Heart left ventricle (tissue), 16 donors: Measurements from ENCODE around the gene PTPN11. TPM values are rescaled to one million over a fixed set of nuclear protein-coding genes. Genes with fewer than 3 reads are reported as not detected.
A peak's percentile ranks its signal among the peaks of the same experiment; 100 is the strongest.

ENCODE experiments used
- ATAC-seq, 4 donors: fragments of 200-7000 bp; cut with Tn5 transposase; one replicate each; pipeline ENCODE4 v1.9.1; 2020 to 2022; ENCODE audit warnings: moderate library complexity in 4 of 4, mild to moderate bottlenecking in 3 of 4, moderate number of reproducible peaks in 1 of 4
- DNase-seq, 5 donors: peaks; one replicate each; pipeline ENCODE4 v3.0.0-alpha.2; 2020
- H3K27ac ChIP-seq, 12 donors: fragments of 200-600 bp; sonication (generic) in 4 of 12; one replicate each; pipeline versions ENCODE4 v1.5.0 to v1.8.0; 2016 to 2022; ENCODE audit warnings: mild to moderate bottlenecking in 2 of 12
- H3K27me3 ChIP-seq, 9 donors: fragments of 200-600 bp; sonication (generic) in 2 of 9; one replicate each; pipeline versions ENCODE4 v1.5.1 to v1.8.0; 2016 to 2022; ENCODE audit warnings: mild to moderate bottlenecking in 3 of 9
- H3K36me3 ChIP-seq, 9 donors: fragments of 200-600 bp; sonication (generic) in 2 of 9; one replicate each; pipeline versions ENCODE4 v1.5.0 to v1.8.0; 2018 to 2022; ENCODE audit warnings: mild to moderate bottlenecking in 2 of 9
- H3K4me1 ChIP-seq, 12 donors: fragments of 200-600 bp; sonication (generic) in 4 of 12; one replicate each; pipeline versions ENCODE4 v1.5.0 to v1.8.0; 2016 to 2022; ENCODE audit warnings: mild to moderate bottlenecking in 3 of 12
- H3K4me3 ChIP-seq, 12 donors: fragments of 200-600 bp; sonication (generic) in 4 of 12; one replicate each; pipeline versions ENCODE4 v1.5.0 to v1.8.0; 2017 to 2022; ENCODE audit warnings: mild to moderate bottlenecking in 9 of 12, moderate library complexity in 4 of 12
- H3K9me3 ChIP-seq, 12 donors: fragments of 200-600 bp; sonication (generic) in 4 of 12; one replicate each; pipeline versions ENCODE4 v1.5.0 to v1.8.0; 2016 to 2022; ENCODE audit warnings: mild to moderate bottlenecking in 1 of 12
- POLR2A ChIP-seq, 2 donors: fragments of 450-650 bp; IDR thresholded peaks; one replicate each; pipeline ENCODE4 v1.6.1; 2017; ENCODE audit warnings: antibody characterized with exemption in 2 of 2, mild to moderate bottlenecking in 2 of 2, moderate library complexity in 2 of 2
- WGBS, 4 donors: extraction: QIAGEN DNeasy Blood & Tissue Kit in 2 of 4; methylation state at CpG; one replicate each; pipeline versions ENCODE4 v1.1.5 to v1.1.7; 2013 to 2018; 5-methylcytosine and 5-hydroxymethylcytosine counted together
- intact Hi-C, 10 donors: fragments of 100-400 bp; cut with DNase I; formaldehyde crosslinking; loops; one replicate each; pipeline versions ENCODE4 v1.11.1 to v1.14.2; 2022
- polyA plus RNA-seq, 2 donors: library from polyadenylated mRNA; stranded (reverse); fragments of 200-250 nt; gene quantifications; one replicate each; pipeline ENCODE4 v1.2.3, GENCODE V29; 2013
- total RNA-seq, 9 donors: library from RNA; depleted of rRNA in 2 of 9; stranded (reverse); fragments of >200 nt in 2 of 9; fragmentation: NEBNext Ultra II Directional in 3 of 9; extraction: Animal tissue kit (Norgen Biotek cat#: 25700) in 3 of 9; gene quantifications; one replicate each; pipeline versions ENCODE4 v1.1.0 to v1.2.4, GENCODE V29; 2016 to 2023
- TF ChIP-seq, protein P1 (sequence below), 12 donors: fragments of 200-600 bp; sonication (generic) in 4 of 12; IDR thresholded peaks; one replicate each; pipeline versions ENCODE4 v1.5.0 to v1.8.0; 2018 to 2022; ENCODE audit warnings: antibody characterized with exemption in 12 of 12, mild to moderate bottlenecking in 5 of 12
- donor health status: ischemic (EF 13 %, LVEDD 7.1; RV severe dilation, severe dysfunction).
- donor health status: healthy with polysubstance abuse.
- donor health status: DM: no; HTN: yes; CAD: no.
- donor health status: DM: no; HTN: no; CAD: no.
- donor health status: ischemic (EF 25% LVEDD 6.9; RV normal size, moderate dysfunction).
- donor health status: ischemic (EF 25% LVEDD 5.7; RV mildly dilated, moderate dysfunction).
- donor health status: healthy.
- donor health status: DM: yes; HTN: yes; CAD: no.
- donor health status: ischemic (EF 35%, LVEDD 5.7; RV mildly dilated, moderate dysfunction).
- donor health status: nonischemic (EF 11% LVEDD 7.7; RV severe dilation, severe dysfunction).
- donor health status: DM: yes; HTN: yes; CAD: no.
- donor health status: PGD.
- donor health status: ischemic (EF 29% LVEDD 5.4; RV normal size, mild dysfunction).
- donor health status: nonischemic (EF 23%, LVEDD 6.1; RV moderate dilation, normal function).

PTPN11 gene
- total and polyA plus RNA-seq, 11 donors, result 35.9 to 197 (median 130) TPM

- intact Hi-C loops, result loop anchor here in 1 of 10 donors (2.0 kb wide), 1 partner anchor 26 kb away; the partner anchor contains the start of gene HECTD4
- TF ChIP-seq, protein P1, sequence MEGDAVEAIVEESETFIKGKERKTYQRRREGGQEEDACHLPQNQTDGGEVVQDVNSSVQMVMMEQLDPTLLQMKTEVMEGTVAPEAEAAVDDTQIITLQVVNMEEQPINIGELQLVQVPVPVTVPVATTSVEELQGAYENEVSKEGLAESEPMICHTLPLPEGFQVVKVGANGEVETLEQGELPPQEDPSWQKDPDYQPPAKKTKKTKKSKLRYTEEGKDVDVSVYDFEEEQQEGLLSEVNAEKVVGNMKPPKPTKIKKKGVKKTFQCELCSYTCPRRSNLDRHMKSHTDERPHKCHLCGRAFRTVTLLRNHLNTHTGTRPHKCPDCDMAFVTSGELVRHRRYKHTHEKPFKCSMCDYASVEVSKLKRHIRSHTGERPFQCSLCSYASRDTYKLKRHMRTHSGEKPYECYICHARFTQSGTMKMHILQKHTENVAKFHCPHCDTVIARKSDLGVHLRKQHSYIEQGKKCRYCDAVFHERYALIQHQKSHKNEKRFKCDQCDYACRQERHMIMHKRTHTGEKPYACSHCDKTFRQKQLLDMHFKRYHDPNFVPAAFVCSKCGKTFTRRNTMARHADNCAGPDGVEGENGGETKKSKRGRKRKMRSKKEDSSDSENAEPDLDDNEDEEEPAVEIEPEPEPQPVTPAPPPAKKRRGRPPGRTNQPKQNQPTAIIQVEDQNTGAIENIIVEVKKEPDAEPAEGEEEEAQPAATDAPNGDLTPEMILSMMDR (IDR thresholded peaks at IDR 0.05), result no peak
- TF ChIP-seq POLR2A (IDR thresholded peaks at IDR 0.05), result no peak
- no peak for DNase-seq
- Histone ChIP-seq H3K36me3 (peaks cover 0 to 47% (median 44%) of the 10 kb centered on the region in 9 donors), H3K27me3 (no peaks in the 10 kb centered on the region), H3K27ac (peak overlapping the region; percentile 65 to 96 (median 87)), H3K4me1 (peaks cover 3 to 22% (median 14%) of the 10 kb centered on the region in 12 donors), H3K9me3 (no peaks in the 10 kb centered on the region), H3K4me3 (peak overlapping the region; percentile 58 to 92 (median 70))
- whole genome bisulfite sequencing, 4 donors, result 16 to 24% (median 20%) methylated on average over 5 of the region's 5 CpGs
- ATAC-seq, result no peak
These were observed 10.1 kb upstream of the PTPN11 start for GRCh38 chr12:112408621-112409020.

DNA sequence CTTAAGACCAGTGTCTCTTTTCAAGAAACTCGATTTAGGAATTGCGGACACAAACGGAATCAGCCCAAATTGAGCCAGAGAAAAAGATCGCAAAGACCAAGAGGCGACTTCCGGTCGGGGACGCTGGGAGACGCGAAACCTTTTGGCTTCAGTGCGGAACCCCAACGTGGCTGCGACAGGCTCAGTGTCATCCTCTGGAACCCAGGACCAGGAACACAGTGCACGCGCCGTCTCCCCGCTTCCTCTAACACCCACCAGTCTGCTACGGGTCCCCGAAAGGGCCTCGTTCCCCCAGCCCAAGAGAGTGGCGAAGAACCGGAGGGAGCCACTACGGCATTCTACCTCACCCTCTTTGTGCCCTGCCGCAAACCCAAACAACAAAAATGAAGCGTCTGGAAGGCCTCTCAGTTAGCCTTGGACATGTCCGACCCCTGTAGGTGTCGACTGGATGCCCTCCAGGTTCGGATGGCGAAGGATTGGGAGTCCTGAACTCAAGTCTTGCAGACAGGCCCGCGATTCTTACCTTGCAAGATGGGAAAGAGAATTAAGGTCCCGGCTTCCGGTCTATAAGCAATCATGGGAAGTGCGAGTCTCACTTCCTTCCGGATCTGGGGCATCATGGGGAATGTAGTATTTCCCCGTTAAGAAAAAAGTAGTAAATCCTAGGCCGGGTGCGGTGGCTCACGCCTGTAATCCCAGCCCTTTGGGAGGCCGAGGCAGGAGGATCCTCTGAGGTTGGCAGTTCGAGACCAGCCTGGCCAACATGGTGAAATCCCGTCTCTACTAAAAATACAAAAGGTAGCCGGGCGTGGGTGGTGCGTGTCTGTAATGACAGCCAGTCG, 9.5 kb upstream of the PTPN11 start, which contains the start of gene RPL6:
RPL6 (minus strand) TSS at position 542 of the 842 bp plus-strand sequence. CDS start 949 bp downstream, outside the sequence.
- DNase-seq (peak; percentile 76 to 85 (median 82)), ATAC-seq (peak; percentile 91 to 96 (median 96))
- no peaks in the 10 kb centered on the region for H3K27me3 ChIP-seq
- H3K9me3 ChIP-seq, result no peaks in the 10 kb centered on the region
- WGBS, 4 donors, result 9 to 11% (median 10%) methylated on average over 44 to 46 of the region's 46 CpGs
- intact Hi-C loops, result loop anchor here in 1 of 10 donors (2.0 kb wide), 1 partner anchor 26 kb away; the partner anchor contains the start of gene HECTD4
- TF ChIP-seq, protein P1 (IDR thresholded peaks at IDR 0.05), result no peak
- peak in 1 of 2 donors; percentile 78 for TF ChIP-seq POLR2A (IDR thresholded peaks at IDR 0.05)
- H3K36me3 ChIP-seq, result peaks cover 0 to 40% (median 40%) of the 10 kb centered on the region in 9 donors
- peaks cover 3 to 22% (median 14%) of the 10 kb centered on the region in 12 donors for H3K4me1 ChIP-seq
- H3K27ac ChIP-seq, result peak within 1 kb of the TSS; percentile 65 to 96 (median 87)
- H3K4me3 ChIP-seq, result peak within 1 kb of the TSS; percentile 58 to 92 (median 70)

- DNase-seq, result no peak
- intact Hi-C loops, result loop anchor here in 1 of 10 donors (2.0 kb wide), 1 partner anchor 27 kb away; the partner anchor contains the start of gene HECTD4
- TF ChIP-seq, protein P1 (IDR thresholded peaks at IDR 0.05), result no peak
- TF ChIP-seq POLR2A (IDR thresholded peaks at IDR 0.05), result no peak
- Histone ChIP-seq H3K9me3 (no peaks in the 10 kb centered on the region), H3K27ac (peak overlapping the region in 1 of 12 donors; percentile 91), H3K36me3 (peaks cover 0 to 34% (median 34%) of the 10 kb centered on the region in 9 donors), H3K4me1 (peaks cover 3 to 22% (median 14%) of the 10 kb centered on the region in 12 donors), H3K4me3 (peak overlapping the region in 5 of 12 donors; percentile 60 to 92 (median 77)), H3K27me3 (no peaks in the 10 kb centered on the region)
- no peak for ATAC-seq
- WGBS, 4 donors, result 94 to 97% (median 94%) methylated on average over 14 of the region's 14 CpGs
These were observed 8.9 kb upstream of the PTPN11 start for GRCh38 chr12:112409906-112410244.
